Measurements from ENCODE around the gene DKKL1.

DKKL1 gene

GRCh38 chr19:49393881-49394280, 30.2 kb downstream of the DKKL1 start:
- H3K4me3 ChIP-seq = no peak overlapping the region
- H3K9ac ChIP-seq (ENCODE audit: insufficient read length) = no peak overlapping the region
- no peak overlapping the region for H3K27ac ChIP-seq
- TF ChIP-seq POLR2AphosphoS5 (IDR thresholded peaks at IDR 0.05; ENCODE audit: borderline replicate concordance, low read depth, low read length) = no peak
- no peaks in the 10 kb centered on the region for H3K9me3 ChIP-seq (ENCODE audit: low read depth, low read length)
- H3K36me3 ChIP-seq (ENCODE audit: insufficient read depth, low read length) = no peaks in the 10 kb centered on the region
- DNase-seq (ENCODE audit: low read depth, low spot score) = no peak

- DNase-seq (ENCODE audit: low read depth, low spot score) = no peak
- Histone ChIP-seq H3K36me3 (ENCODE audit: insufficient read depth, low read length) (no peaks in the 10 kb centered on the region), H3K27ac (no peak overlapping the region), H3K9me3 (ENCODE audit: low read depth, low read length) (no peaks in the 10 kb centered on the region), H3K9ac (ENCODE audit: insufficient read length) (no peak overlapping the region), H3K4me3 (no peak overlapping the region)
- TF ChIP-seq POLR2AphosphoS5 (IDR thresholded peaks at IDR 0.05; ENCODE audit: borderline replicate concordance, low read depth, low read length) (no peak), EZH2 (IDR thresholded peaks at IDR 0.05) (no peak), FOXP2 (optimal IDR thresholded peaks at IDR 0.05; ENCODE audit: control extremely low read depth, extremely low read length, insufficient read depth) (no peak)
Observed at GRCh38 chr19:49395581-49396407, 32.1 kb downstream of the DKKL1 start.

DNA sequence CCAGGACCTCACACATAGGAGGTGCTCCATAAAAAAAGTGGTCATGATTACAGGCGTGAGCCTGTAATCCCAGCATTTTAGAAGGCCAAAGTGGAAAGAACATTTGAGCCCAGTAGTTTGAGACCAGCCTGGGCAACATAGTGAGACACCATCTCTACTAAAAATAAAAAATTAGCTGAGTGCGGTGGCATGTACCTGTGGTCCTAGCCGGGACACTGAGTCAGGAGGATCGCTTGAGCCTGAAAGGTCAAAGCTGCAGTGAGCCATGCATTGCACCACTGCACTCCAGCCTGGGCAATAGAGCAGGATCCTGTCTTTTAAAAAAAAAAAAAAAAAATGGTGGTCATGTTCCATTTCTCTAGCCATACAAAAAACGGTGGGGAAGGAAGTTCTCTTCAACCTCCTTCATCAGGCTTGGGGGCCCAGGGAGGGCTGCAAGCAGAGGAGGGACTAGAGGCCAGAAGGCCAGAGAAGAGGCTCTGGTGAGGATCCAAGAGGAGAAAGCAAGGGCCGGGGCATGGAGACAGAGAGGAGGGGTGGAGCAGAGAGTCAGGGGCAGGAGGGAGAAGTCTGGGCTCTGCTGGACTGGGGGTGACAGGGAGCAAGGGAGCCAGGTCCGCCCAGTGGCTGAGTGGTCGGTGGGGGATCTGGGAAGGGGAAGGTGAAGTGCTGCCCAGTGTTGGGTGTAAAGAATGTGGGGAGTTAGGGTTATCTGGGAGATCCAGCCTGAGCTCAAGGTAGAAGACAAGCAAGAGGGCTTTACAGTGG, 33.2 kb downstream of the DKKL1 start:
- no peak overlapping the region for H3K4me3 ChIP-seq
- no peak overlapping the region for H3K9ac ChIP-seq (ENCODE audit: insufficient read length)
- no peak for DNase-seq (ENCODE audit: low read depth, low spot score)
- H3K27ac ChIP-seq = no peak overlapping the region
- no peaks in the 10 kb centered on the region for H3K36me3 ChIP-seq (ENCODE audit: insufficient read depth, low read length)
- TF ChIP-seq POLR2AphosphoS5 (IDR thresholded peaks at IDR 0.05; ENCODE audit: borderline replicate concordance, low read depth, low read length) (no peak), EZH2 (IDR thresholded peaks at IDR 0.05) (no peak), FOXP2 (optimal IDR thresholded peaks at IDR 0.05; ENCODE audit: control extremely low read depth, extremely low read length, insufficient read depth) (no peak)
- H3K9me3 ChIP-seq (ENCODE audit: low read depth, low read length) = no peaks in the 10 kb centered on the region

DNA sequence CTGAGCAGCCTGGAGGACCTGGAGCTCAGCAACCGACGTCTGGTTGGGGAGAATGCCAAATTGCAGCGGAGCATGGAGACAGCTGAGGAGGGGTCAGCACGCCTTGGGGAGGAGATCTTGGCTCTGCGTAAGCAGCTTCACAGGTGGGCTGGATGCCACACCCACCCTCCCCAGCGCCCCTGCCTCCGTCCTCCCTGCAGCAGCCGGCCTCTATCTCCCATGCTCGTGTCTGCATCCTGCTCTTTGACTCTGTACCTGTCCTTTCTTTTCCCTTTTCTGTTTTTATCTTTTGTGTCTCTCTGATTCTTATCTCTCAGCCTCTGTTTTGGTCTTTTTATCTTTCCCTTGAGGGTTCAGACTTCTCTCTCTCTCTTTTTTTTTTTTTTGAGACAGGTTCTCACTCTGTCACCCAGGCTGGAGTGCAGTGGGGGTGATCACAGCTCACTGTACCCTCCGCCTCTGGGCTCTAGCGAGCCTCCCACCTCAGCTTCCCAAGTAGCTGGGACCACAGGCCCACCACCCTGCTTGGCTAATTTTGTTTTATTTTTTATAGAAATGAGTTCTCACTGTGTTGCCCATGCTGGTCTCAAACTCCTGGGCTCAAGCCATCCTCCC, 34.4 kb downstream of the DKKL1 start:
- Histone ChIP-seq H3K27ac (peak overlapping the region; percentile 25; the same call in 1 of the 2 replicates), H3K4me3 (no peak overlapping the region), H3K9ac (ENCODE audit: insufficient read length) (no peak overlapping the region), H3K9me3 (ENCODE audit: low read depth, low read length) (no peaks in the 10 kb centered on the region), H3K36me3 (ENCODE audit: insufficient read depth, low read length) (no peaks in the 10 kb centered on the region)
- TF ChIP-seq FOXP2 (optimal IDR thresholded peaks at IDR 0.05; ENCODE audit: control extremely low read depth, extremely low read length, insufficient read depth) = no peak
- no peak for TF ChIP-seq EZH2 (IDR thresholded peaks at IDR 0.05)
- TF ChIP-seq POLR2AphosphoS5 (IDR thresholded peaks at IDR 0.05; ENCODE audit: borderline replicate concordance, low read depth, low read length) = no peak
- no peak for DNase-seq (ENCODE audit: low read depth, low spot score)

DNA sequence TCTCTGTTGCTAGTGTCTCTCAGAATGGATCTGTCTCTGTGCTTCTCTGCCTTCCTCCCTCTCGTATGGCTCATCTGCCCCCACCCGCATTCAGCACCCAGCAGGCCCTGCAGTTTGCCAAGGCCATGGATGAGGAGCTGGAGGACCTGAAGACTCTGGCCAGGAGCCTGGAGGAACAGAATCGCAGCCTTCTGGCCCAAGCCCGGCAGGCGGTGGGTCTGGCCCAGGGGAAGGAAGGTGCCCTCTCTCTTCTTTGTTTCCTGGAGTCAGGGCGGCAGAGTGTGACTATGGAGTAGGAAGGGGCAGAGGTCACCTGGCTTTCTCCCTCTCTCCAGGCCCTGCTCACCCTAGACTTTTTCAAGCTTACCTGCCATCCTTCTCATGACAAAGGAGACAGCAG, 35.3 kb downstream of the DKKL1 start:
- Histone ChIP-seq H3K27ac (0 out of 2 replicates have a peak overlapping the region, but pooled peaks have one; percentile 23), H3K9ac (ENCODE audit: insufficient read length) (peak overlapping the region; percentile 45), H3K36me3 (ENCODE audit: insufficient read depth, low read length) (no peaks in the 10 kb centered on the region), H3K4me3 (no peak overlapping the region), H3K9me3 (ENCODE audit: low read depth, low read length) (no peaks in the 10 kb centered on the region)
- TF ChIP-seq POLR2AphosphoS5 (IDR thresholded peaks at IDR 0.05; ENCODE audit: borderline replicate concordance, low read depth, low read length) = no peak
- no peak for TF ChIP-seq EZH2 (IDR thresholded peaks at IDR 0.05)
- TF ChIP-seq FOXP2 (optimal IDR thresholded peaks at IDR 0.05; ENCODE audit: control extremely low read depth, extremely low read length, insufficient read depth) = no peak
- DNase-seq (ENCODE audit: low read depth, low spot score) = no peak

DNA sequence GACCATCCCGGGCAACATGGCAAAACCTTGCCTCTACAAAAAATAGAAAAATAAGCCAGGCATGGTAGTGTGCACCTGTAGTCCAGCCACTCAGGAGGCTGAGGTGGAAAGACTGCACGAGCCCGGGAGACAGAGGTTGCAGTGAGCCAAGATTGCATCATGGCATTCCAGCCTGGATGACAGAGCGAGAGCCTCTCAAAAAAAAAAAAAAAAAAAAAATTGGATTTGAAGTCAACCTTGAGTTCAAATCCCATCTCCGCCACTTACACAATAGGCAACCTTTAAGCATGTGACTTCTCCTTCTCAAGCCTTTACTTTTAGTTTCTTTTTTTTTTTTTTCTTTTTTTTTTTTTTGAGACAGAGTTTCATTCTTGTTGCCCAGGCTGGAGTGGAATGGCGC, 36.4 kb downstream of the DKKL1 start:
- TF ChIP-seq EZH2 (IDR thresholded peaks at IDR 0.05) (no peak), POLR2AphosphoS5 (IDR thresholded peaks at IDR 0.05; ENCODE audit: borderline replicate concordance, low read depth, low read length) (no peak), FOXP2 (optimal IDR thresholded peaks at IDR 0.05; ENCODE audit: control extremely low read depth, extremely low read length, insufficient read depth) (no peak)
- Histone ChIP-seq H3K36me3 (ENCODE audit: insufficient read depth, low read length) (no peaks in the 10 kb centered on the region), H3K27ac (no peak overlapping the region), H3K4me3 (no peak overlapping the region), H3K9ac (ENCODE audit: insufficient read length) (no peak overlapping the region), H3K9me3 (ENCODE audit: low read depth, low read length) (no peaks in the 10 kb centered on the region)
- no peak for DNase-seq (ENCODE audit: low read depth, low spot score)

GRCh38 chr19:49403404-49404187, 39.9 kb downstream of the DKKL1 start:
- H3K4me3 ChIP-seq = no peak overlapping the region
- no peak for DNase-seq (ENCODE audit: low read depth, low spot score)
- peak overlapping the region; percentile 64 for H3K27ac ChIP-seq
- H3K9ac ChIP-seq (ENCODE audit: insufficient read length) = no peak overlapping the region
- no peak for TF ChIP-seq POLR2AphosphoS5 (IDR thresholded peaks at IDR 0.05; ENCODE audit: borderline replicate concordance, low read depth, low read length)
- TF ChIP-seq EZH2 (IDR thresholded peaks at IDR 0.05) = no peak
- no peak for TF ChIP-seq FOXP2 (optimal IDR thresholded peaks at IDR 0.05; ENCODE audit: control extremely low read depth, extremely low read length, insufficient read depth)
- H3K9me3 ChIP-seq (ENCODE audit: low read depth, low read length) = no peaks in the 10 kb centered on the region
- no peaks in the 10 kb centered on the region for H3K36me3 ChIP-seq (ENCODE audit: insufficient read depth, low read length)
